ENCODE measurements around the gene C13orf46.

C13orf46 gene

GRCh38 chr13:113952983-113953520 lies 20.8 kb downstream of the C13orf46 start:
- no peak for DNase-seq

- DNase-seq, result no peak
Observed at GRCh38 chr13:113952151-113952982, 21.5 kb downstream of the C13orf46 start.

- DNase-seq, result no peak
Observed at GRCh38 chr13:113951246-113951999, 22.5 kb downstream of the C13orf46 start.

- no peak for DNase-seq
Observed at GRCh38 chr13:113950451-113951245, 23.2 kb downstream of the C13orf46 start.

GRCh38 chr13:113949546-113949945 lies 24.3 kb downstream of the C13orf46 start:
- no peak for DNase-seq

- no peak for DNase-seq
Observed at GRCh38 chr13:113948034-113948742, 25.7 kb downstream of the C13orf46 start.

- no peak for DNase-seq
Observed at GRCh38 chr13:113947311-113948033, 26.4 kb downstream of the C13orf46 start.

GRCh38 chr13:113946409-113947181 lies 27.3 kb downstream of the C13orf46 start:
- no peak for DNase-seq

GRCh38 chr13:113945857-113946408 lies 27.9 kb downstream of the C13orf46 start:
- no peak for DNase-seq

GRCh38 chr13:113943821-113944565 lies 29.9 kb downstream of the C13orf46 start:
- no peak for DNase-seq

GRCh38 chr13:113942591-113943103 lies 31.2 kb downstream of the C13orf46 start:
- no peak for DNase-seq

GRCh38 chr13:113941571-113942191 lies 32.2 kb downstream of the C13orf46 start:
- no peak for DNase-seq

- no peak for DNase-seq
Observed at GRCh38 chr13:113939944-113940297, 34.0 kb downstream of the C13orf46 start.

GRCh38 chr13:113939129-113939943 lies 34.5 kb downstream of the C13orf46 start:
- no peak for DNase-seq

- DNase-seq, result no peak
Observed at GRCh38 chr13:113938716-113939115, 35.2 kb downstream of the C13orf46 start.

- DNase-seq, result no peak
Observed at GRCh38 chr13:113938246-113938645, 35.6 kb downstream of the C13orf46 start.

GRCh38 chr13:113937527-113938180 lies 36.2 kb downstream of the C13orf46 start:
- DNase-seq, result no peak

- DNase-seq, result no peak
Observed at GRCh38 chr13:113937073-113937472, 36.8 kb downstream of the C13orf46 start.

Measured in NCI-H1436 (cell line).